Keratinocyte (primary cell): ENCODE data around the gene SRF.

ENCODE experiments used
- EZH2 ChIP-seq: IDR thresholded peaks from one replicate; pipeline ENCODE4 v1.6.1; 2012; ENCODE audit warnings: inconsistent platforms, mild to moderate bottlenecking, low read length, moderate library complexity
- TF ChIP-seq, protein P1 (sequence below), 3 experiments: IDR thresholded peaks in 1 of 3; conservative IDR thresholded peaks in 1 of 3; optimal IDR thresholded peaks in 1 of 3; 2 replicates in 2 of 3; 3 replicates in 1 of 3; pipeline versions ENCODE3 to v1.5.1; 2011; ENCODE audit warnings: low read length in 3 of 3, mild to moderate bottlenecking in 3 of 3, moderate library complexity in 2 of 3, control low read depth in 1 of 3, inconsistent platforms in 1 of 3; ENCODE audit not compliant: insufficient read depth in 2 of 3; ENCODE audit errors: extremely low read depth in 1 of 3

DNA sequence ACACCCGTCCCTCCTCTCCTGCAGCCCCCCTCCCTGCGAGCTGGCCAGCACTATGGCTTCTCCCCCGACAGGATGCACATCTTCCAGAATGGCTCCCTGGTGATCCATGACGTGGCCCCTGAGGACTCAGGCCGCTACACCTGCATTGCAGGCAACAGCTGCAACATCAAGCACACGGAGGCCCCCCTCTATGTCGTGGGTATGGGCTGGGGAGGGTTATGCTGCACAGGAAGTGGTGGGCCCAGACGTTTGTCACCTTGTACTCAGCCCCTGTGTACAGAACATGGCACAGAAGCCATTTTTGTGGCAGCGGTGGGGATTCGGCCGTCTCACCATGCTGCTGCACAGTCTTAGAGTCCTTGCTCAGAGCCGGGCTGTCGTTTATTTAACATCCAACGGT, 29.0 kb upstream of the SRF start:
- TF ChIP-seq, protein P1, sequence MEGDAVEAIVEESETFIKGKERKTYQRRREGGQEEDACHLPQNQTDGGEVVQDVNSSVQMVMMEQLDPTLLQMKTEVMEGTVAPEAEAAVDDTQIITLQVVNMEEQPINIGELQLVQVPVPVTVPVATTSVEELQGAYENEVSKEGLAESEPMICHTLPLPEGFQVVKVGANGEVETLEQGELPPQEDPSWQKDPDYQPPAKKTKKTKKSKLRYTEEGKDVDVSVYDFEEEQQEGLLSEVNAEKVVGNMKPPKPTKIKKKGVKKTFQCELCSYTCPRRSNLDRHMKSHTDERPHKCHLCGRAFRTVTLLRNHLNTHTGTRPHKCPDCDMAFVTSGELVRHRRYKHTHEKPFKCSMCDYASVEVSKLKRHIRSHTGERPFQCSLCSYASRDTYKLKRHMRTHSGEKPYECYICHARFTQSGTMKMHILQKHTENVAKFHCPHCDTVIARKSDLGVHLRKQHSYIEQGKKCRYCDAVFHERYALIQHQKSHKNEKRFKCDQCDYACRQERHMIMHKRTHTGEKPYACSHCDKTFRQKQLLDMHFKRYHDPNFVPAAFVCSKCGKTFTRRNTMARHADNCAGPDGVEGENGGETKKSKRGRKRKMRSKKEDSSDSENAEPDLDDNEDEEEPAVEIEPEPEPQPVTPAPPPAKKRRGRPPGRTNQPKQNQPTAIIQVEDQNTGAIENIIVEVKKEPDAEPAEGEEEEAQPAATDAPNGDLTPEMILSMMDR (optimal IDR thresholded peaks at IDR 0.05 in 1 of 3, IDR thresholded peaks at IDR 0.05 in 1 of 3, conservative IDR thresholded peaks at IDR 0.05 in 1 of 3; ENCODE audit: extremely low read depth in 1 of 3, insufficient read depth in 2 of 3, low read length in 3 of 3), result no peak
- TF ChIP-seq EZH2, result no peak
